GM19467 (cell line): Measurements from ENCODE around the gene RANBP3.
"Not testable (repeated sequence)": the region's sequence is repeated elsewhere in the genome, so short reads cannot be mapped to it uniquely, and the experiment has no call there.

ENCODE experiments used
- ATAC-seq: cut with Tn5 transposase; IDR thresholded peaks from one replicate; pipeline ENCODE4 v1.9.1; 2021; ENCODE audit warnings: mild to moderate bottlenecking, moderate library complexity; ENCODE audit not compliant: unreplicated experiment

The RANBP3 gene

DNA sequence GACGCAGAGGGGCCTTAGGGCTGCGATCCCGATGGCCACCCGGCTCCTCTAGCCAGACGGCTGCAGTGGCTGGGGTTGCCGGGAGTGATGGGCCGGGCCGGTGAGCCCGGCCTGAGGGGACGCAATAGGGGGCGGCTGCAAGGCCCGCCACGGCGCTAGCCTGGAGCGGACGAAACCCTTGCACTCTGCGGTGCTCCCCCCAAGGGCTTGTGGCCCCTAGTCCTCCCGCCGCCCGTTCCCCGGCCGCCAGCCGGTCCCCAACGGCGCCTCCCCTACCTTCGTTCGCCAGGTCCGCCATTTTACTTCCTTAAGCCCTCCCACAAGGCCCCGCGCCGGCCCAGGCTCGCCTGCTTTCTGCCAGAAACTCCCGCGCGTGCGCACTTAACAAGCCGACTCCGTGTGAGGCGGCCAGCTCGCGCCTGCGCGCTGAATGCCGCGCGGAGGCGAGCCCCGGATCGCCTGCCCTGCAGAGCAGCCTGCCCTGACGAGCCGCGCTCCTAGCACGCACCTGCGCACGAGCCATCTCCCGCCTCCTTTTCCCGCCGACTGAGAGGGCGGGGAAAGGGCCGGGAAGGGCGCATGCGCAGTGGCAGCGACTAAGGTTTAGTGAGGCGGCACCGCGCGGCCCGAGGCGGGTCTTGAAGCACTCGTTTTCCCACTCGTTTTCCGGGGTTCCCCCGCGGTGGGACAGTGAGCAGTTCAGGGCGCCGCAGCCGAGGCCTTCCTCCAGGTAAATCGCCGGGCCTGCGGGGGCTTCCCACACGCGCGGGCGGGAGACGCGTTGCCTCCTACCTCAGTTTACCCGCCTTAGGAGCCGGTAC lies at the start of gene RANBP3:
RANBP3 (minus strand) TSS at position 356 of the 821 bp plus-strand sequence; CDS start at position 298, 58 bp downstream.
- peak; percentile 88 for ATAC-seq

DNA sequence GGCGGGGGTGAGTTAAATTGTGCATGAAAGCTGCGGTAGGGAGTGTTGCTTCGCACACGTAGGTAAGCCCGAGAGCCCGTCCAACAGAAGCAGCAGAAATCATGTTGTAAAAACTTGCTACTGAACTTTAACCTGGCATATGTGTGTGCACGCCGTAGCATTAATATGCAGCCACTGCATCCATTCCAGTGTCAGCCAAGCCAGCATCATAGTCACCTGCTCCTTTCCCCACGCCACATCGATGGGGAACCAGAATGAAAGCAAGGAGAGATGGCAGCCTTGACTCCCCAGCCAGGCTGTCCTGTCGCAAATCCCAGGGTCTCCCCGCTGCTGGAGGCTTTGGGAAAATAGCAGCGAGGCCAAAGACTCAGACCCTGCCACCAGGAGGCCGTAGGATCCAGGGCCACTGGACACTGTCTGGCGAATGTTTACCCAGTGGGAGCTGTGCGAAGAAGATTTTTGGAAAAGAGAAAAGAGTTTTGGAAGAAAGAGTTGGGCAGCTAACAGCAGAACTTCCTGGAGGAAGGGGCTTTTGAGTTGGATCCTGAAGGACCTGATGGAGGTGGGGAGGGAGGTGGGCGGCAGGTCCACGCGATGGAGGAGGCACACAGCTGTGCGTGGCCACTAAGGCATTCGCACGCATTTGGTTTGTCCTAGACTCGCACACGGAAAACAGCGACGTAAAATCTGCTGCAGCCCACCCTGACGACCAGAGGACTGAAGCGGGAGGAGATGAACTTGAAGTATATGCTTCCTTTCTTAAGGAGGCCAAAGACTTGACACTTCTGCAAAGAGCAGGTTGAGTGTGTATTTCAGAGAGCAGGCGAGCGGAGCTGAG lies 48.7 kb upstream of the RANBP3 start:
- ATAC-seq, result no peak

GRCh38 chr19:6024756-6025155 lies 46.8 kb upstream of the RANBP3 start:
- ATAC-seq, result not testable (repeated sequence)

DNA sequence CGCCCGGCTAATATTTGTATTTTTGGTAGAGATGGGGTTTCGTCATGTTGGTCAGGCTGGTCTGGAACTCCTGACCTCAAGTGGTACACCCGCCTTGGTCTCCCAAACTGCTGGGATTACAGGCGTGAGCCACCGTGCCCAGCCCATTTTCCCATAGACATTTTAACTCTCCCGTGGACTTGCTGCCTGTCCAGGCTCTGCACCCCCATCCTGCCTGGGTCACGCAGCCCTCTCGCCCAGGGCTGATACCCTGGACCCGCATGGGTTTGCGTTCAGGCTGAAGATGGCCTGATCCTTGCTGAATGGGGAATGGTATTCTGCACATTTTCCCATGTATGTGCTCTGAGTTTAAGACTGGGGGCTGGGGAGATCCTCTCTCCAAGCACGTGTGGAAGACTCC lies 46.0 kb upstream of the RANBP3 start:
- no peak for ATAC-seq

GRCh38 chr19:6023085-6023682 lies 45.2 kb upstream of the RANBP3 start:
- ATAC-seq, result no peak

GRCh38 chr19:6022570-6023064 lies 44.7 kb upstream of the RANBP3 start:
- no peak for ATAC-seq

- ATAC-seq, result no peak
Measured at GRCh38 chr19:6021878-6022569, 44.1 kb upstream of the RANBP3 start.

DNA sequence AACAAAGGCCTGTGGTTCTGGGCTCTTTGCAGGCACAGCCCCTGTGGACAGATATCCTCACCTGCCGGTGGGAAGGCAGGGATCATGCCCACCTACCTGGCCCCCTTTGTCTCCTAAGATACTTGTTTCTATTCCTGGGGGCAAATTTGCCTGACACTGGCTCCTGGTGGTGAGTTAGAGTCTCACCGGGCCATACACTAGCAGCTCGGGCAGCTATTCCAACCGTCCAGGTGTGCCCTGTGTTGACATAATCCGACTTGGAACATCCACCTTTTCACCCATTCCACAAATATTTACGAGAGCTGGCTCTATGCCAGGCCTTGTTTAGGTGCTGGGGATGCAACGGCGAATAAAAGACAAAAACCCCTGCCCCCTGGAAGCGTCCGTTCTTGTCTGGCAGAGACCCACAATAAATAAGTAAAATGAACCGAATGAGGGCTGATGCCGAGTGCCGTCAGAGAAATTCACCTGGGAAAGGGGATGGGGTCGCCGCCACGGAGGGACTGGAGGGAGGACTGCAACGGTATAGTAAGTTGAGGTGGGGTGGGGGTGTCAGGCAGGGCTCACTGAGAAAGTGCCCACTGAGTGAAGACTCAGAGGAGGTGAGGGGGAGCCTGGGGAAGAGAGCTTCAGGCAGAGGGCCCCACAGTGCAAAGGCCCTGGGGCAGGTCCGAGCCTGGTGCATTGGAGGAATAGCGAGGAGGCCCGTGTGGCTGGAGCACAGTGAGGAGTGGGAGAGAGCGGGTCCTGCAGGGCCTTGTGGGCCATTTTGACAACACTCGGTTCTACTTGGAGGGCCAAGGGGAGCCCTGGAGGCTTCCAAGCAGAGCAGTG lies 43.2 kb upstream of the RANBP3 start:
- no peak for ATAC-seq

DNA sequence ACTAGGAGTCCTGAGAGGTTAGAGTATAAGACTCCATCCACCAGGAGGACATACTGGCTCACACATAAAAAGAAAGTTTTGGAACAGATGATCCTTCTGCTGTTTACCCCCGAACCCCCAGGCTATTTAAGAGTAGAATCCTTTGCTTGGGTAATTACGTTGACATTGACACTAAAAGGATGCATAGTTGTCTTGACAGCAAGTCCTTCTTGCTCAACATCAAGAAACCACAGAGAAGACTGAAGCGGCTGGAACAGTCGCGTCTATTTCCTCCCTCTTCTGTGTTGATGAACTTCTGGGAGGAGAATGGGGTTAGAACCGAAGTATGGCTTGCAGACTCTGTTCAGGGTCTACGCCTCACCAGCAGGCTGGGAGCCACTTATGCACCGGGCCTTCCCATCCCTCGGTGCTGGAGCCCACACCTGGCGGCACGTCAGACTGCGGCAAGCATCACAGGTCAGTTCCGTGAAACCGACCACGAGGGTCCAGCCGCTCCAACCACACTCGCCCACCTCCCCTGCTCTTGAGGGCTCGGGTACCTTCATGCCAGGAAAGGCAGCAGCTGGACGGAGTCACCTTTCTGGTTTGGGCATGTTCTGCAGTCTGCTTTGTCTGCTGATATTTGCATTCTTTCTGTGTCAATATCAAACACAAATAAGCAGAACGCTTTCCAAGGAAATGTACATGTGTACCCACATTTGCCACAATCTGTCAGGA lies 42.4 kb upstream of the RANBP3 start:
- ATAC-seq, result no peak

DNA sequence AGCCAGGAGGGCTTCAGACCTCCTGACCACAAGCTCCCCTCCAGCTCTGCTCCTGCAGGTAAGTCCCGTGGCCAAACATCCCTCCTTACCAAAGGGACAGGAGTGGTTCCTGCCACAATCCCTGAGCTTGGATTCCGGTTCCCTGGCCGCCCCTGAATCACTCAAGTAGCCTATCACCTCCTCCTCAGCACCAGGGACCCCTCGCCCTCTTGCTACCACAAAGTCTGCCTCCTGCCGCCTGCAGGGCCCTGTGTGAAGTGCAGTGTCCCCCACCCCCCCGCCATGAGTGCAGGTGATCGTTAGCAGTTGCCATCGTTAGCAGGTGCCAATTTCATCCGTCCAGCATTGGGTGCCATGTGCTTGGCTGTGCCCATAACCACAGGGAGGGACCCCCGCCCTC lies 40.8 kb upstream of the RANBP3 start:
- ATAC-seq, result no peak

DNA sequence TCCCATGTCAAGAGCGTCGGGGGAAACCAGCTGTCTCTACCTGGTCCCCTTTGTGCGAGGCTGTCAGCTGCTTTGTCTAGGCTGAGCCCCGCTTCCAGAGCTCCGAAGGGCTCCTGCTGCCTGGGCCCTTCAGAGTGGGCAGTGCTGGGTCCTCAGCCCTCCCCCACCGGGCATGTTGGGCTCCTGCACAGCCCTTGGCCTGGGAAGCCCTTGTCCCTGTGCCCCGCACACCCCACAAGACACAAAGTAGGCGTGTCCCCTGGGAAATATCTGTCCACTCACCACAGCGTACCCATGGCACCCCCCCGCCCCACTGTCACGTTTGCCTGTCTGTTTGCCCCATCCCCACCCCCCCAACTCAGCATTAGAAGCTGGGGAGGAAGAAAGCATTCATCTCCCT lies 39.6 kb upstream of the RANBP3 start:
- ATAC-seq, result no peak

- no peak for ATAC-seq
Measured at GRCh38 chr19:6015841-6016545, 38.1 kb upstream of the RANBP3 start.

- ATAC-seq, result no peak
Measured at GRCh38 chr19:6014551-6015135, 36.7 kb upstream of the RANBP3 start.

DNA sequence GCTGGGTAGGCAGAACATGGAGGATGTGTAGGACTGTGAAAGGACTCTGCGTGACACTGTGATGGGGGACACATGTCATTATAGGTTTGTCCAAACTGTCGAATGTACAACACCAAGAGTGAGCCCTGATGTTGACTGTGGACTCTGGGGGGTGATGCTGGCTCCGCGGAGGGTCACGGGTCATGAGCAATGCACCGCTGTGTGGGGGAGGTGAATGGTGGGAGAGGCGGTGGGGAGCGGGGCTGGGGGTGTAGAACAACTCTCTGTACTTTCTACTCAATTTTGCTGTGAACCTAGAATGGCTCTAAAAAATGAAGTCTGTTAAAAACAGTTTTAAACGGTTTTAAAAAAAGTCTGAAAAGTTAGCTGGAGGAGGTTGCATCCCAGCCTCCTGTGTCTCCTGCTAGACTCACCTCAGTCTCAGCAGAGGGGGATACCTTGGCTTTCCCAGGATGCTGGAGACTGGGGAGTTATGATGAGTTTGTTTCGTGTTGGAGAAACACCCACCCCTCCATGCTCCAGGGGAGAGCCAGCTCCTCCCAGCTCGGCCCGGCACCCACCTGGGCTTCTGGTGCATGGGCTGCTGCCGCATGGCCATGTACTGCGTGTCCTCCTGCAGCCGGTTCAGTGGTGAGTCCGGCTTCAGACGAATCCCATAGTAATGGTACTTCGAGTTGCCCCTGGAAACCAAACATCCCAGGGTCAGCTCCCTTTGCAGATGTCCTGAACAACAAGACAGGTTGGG lies 34.7 kb upstream of the RANBP3 start:
- no peak for ATAC-seq

DNA sequence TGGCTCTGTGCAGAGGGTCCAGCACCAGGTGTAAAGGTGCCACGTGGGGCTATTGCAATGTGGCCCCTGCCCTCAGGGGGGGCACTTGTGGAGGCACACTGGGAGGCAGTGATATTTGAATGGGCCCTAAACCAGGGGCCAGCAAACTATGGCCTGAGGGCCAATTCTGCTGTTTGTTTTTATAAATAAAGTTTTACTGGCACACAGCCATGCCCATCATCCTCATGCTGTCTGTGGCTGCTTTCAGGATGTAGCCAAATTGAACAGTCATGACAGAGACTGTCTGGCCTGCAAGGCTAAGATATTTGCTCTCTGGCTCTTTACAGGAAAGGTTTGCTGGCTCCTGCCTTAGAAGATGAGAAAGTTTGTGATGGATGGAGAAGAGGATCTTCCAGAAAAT lies 33.9 kb upstream of the RANBP3 start:
- ATAC-seq, result no peak

DNA sequence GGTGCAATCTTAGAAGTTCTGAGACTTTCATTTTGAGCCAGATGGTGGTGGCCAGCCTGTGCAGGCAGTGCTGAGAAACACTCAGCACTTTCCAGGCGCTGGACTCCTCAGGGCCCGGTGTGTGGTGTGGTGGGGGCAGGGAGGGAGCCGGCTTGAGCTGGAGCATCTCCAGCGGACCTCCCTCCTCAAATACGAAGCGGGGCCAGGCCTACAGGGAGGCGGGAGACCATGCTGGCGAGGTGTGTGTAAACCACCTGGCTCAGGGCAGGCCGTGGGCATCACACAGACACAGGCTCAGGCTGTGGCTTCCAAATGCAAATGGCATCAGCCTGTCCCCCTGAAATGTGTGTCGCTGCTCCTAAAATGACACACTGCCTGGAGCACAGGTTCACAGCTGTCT lies 33.3 kb upstream of the RANBP3 start:
- no peak for ATAC-seq

- no peak for ATAC-seq
Measured at GRCh38 chr19:6010107-6010506, 32.2 kb upstream of the RANBP3 start.

- no peak for ATAC-seq
Measured at GRCh38 chr19:6007866-6008265, 29.9 kb upstream of the RANBP3 start.
